Measurements from ENCODE around the gene CHPT1.

- TF ChIP-seq POLR2A (IDR thresholded peaks at IDR 0.05; ENCODE audit: extremely low read depth, insufficient read length) (no peak), MAX (IDR thresholded peaks at IDR 0.05; ENCODE audit: low read depth, low read length) (no peak), MYC (IDR thresholded peaks at IDR 0.05; ENCODE audit: low read depth, low read length) (no peak)
- TF ChIP-seq, protein P1, sequence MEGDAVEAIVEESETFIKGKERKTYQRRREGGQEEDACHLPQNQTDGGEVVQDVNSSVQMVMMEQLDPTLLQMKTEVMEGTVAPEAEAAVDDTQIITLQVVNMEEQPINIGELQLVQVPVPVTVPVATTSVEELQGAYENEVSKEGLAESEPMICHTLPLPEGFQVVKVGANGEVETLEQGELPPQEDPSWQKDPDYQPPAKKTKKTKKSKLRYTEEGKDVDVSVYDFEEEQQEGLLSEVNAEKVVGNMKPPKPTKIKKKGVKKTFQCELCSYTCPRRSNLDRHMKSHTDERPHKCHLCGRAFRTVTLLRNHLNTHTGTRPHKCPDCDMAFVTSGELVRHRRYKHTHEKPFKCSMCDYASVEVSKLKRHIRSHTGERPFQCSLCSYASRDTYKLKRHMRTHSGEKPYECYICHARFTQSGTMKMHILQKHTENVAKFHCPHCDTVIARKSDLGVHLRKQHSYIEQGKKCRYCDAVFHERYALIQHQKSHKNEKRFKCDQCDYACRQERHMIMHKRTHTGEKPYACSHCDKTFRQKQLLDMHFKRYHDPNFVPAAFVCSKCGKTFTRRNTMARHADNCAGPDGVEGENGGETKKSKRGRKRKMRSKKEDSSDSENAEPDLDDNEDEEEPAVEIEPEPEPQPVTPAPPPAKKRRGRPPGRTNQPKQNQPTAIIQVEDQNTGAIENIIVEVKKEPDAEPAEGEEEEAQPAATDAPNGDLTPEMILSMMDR (IDR thresholded peaks at IDR 0.05; ENCODE audit: low read depth, low read length) = no peak
Observed at GRCh38 chr12:101678081-101678480, 19.4 kb upstream of the CHPT1 start.

Data from NB4 (cell line).